EL (cell line): ENCODE data around the gene GORASP2.

ENCODE experiments used
- DNase-seq: peaks from one replicate; pipeline ENCODE4 v3.0.0-alpha.2; 2016

GORASP2 gene

GRCh38 chr2:170968205-170969003 lies 39.4 kb downstream of the GORASP2 start:
- no peak for DNase-seq

GRCh38 chr2:170969030-170969429 lies 40.0 kb downstream of the GORASP2 start:
- no peak for DNase-seq

- DNase-seq: no peak
Observed at GRCh38 chr2:170969872-170970496, 40.9 kb downstream of the GORASP2 start.

- no peak for DNase-seq
Observed at GRCh38 chr2:170971071-170971470, 42.0 kb downstream of the GORASP2 start.

DNA sequence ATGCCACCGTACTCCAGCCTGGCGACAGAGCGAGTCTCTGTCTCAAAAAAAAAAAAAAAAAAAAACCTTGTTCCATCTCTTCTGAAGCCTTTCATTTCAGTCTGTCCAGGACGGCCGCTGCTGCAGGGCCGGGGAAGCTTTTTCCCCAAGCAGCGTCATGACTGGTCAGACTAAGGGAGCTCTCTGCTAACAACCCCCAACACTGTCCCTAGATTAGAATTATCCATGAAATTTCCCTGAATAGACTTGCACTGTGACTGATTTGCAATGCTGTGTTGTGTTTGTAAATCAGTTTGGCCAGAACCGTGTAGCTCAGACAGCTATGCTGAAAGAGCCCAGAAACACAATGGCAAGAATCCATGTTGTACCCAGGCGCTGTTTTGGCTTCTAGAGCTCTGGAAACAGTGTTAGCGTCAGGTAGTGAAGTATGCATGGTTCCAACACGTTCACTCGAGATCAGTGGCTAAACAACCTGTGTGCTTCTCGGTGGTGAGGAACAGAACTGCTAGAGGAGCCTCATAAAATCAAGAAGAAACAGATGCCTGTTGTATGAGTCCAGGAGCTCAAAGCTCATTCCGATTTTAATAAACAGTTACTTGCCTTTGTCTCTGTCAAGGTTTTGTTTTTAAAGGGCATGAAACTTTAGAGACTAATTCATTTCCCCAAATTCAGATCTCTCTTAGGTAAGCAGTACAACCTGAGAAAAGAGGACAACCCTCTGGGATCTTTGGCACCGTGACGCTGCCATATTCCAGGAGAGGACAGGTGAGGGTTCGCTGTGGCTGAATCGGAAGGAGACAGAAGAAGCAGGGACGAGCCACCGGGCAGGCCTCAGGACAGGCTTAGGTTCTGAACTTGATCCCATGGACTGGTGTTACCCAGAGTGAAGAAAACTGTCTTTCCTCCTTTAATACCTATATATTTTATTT lies 43.5 kb downstream of the GORASP2 start:
- no peak for DNase-seq

- no peak for DNase-seq
Observed at GRCh38 chr2:170973225-170973491, 44.1 kb downstream of the GORASP2 start.

DNA sequence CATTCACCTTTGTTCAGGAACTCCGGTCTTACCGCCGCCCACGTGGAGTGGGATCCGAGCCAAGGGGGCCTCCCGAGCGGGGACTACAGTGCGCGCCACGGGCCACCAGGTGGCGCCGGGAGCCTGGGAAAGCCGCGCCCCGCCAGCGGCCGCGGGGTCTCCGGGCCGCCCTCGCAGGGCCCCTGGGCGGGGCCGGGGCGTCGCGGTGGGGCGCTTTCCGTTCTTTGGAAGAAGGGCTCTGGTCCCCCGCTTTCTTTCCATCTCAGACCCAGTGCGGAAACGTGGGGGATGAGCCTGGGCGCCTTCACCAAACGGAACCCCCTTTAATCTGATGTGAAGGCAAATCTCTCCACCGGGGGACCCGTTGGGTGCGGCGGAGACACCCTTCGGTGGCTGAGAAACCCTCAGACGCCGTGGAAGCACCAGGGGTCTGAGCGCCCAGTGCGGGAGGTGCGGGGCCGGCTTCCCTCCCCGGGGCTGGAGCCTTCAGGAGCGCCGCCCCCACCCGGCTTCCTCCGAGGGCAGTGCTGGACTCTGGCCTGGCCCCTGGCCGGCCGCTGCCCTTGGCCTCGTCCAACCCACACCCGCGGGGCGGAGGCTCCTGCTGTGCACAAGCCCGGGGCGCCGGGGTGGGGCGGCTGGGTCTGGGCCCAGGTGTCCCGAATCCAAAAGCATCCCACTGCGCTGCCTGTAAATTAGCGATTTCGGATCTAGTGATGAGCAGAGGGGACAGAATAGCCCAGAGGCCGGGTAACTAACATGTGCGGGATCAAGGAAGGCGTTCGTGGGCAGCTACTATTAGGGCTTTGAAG lies 44.6 kb downstream of the GORASP2 start:
- DNase-seq: peak; percentile 80

DNA sequence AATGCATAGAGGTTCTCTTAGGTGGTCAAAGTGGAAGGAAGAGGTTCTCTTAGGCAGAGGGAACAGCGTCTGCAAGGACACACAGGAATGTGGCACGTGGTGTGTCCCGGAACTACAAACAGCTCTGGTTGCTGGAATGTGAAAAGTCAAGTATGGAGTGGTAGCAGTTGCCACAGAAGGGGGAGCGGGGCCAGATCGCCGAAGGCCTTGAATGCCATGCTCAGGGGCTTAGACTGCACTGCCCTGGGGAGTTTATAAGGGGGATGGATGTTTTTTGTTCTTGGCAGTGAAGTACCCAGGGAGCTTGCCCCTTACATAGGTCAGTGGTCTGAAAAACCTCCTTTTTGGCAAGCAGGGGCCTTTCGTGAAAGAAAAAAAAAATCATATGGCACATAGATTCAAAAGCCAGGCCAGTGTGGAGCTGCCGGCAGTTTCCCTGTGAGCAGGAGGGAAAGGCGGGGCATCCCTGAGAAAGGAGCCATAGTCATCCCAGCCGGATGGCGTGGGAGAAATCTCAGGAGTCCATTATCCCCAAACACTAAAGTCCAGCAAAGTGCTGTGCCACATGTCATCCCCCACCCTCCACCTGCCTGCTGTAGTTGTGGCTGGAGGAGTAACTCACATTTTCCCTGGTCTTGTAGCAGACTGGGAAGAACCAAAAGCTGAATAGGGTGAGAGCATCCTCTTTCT lies 45.4 kb downstream of the GORASP2 start:
- DNase-seq: peak; percentile 41

GRCh38 chr2:170975127-170975942 lies 46.3 kb downstream of the GORASP2 start:
- DNase-seq: no peak

- DNase-seq: no peak
Observed at GRCh38 chr2:170975943-170976270, 46.9 kb downstream of the GORASP2 start.

DNA sequence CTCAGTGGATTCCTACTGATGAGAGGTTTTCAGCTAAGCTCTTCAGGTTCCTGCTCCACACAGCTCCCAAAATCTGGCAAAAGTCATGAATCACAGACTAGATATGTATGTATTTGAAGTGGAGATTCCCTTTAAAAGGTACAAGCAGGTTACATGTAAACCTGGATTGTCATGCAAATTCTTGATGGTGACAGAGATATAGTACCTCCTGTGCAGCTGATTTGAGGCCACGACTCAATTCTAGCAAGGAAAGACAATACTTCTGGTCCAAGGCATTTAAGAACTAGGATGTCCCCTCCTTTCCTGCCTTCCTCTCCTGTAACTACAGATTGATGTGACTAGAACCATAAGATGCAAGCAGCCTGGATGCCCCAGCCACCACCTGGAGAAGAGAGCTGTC lies 55.0 kb downstream of the GORASP2 start:
- no peak for DNase-seq

DNA sequence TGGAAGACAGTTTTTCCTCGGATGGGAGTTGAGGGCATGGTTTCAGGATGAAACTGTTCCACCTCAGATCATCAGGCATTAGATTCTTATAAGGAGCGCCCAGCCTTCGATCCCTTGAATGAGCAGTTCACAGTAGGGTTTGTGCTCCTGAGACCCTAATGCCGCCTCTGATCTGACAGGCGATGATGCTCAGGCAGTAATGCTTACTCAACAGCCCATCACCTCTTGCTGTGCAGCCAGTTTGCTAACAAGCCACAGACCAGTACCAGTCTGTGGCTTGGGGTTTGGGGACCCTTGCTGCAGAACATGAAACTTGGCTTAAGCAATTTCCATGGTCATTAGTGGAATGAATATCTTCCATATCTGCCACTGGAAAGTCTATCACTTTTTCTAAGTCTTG lies 56.4 kb downstream of the GORASP2 start:
- no peak for DNase-seq

DNA sequence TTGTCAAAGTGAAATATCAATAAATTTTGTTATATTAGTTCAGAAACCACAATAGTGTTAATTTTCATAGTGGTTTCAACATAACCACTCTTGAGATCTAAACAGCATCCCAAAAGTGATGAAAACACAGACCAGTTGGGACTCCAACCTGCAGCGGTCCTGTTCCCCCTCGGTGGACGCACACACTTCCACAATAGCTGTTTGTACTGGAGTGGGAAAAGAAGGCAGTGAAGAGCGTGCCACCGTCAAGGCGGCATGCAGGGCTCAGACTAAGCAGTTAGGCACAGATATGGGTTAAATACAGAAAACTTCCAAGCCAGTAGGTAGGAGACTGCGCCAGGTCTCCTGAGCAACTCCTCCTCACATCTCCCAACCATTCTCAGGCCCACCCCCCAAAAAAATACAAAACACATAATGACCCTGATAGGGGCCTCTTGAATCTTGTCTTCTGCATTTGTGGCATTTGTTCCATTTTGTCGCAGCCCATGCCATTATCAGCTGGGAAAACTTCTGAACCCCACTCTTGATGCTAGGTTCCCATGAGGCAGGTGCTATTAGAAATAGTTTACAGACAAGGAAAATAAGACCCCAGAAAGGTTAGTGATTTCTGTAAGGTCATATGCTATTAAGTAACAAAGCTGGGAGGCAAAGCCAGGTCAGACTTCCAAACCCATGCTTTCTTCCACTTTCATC lies 57.7 kb downstream of the GORASP2 start:
- no peak for DNase-seq

- DNase-seq: no peak
Observed at GRCh38 chr2:170991398-170992182, 62.5 kb downstream of the GORASP2 start.

DNA sequence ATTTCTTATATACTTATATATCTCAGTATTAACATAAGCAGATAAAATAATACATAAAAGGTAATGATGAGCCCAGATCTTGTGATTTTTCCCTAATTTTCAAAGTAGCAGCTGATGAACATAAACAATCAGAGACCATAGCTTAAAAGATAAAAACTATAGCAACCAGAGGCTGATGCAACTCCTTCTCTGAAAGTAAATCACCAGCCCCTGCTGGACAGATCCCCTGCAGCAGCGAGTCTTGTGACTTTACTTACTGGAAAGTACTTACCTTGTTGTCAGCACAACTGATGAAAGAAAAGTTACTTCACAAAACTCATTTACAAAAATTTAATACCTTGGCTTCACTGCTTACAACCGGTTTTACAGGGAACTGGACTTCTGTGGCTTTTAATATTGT lies 67.3 kb downstream of the GORASP2 start:
- DNase-seq: no peak

DNA sequence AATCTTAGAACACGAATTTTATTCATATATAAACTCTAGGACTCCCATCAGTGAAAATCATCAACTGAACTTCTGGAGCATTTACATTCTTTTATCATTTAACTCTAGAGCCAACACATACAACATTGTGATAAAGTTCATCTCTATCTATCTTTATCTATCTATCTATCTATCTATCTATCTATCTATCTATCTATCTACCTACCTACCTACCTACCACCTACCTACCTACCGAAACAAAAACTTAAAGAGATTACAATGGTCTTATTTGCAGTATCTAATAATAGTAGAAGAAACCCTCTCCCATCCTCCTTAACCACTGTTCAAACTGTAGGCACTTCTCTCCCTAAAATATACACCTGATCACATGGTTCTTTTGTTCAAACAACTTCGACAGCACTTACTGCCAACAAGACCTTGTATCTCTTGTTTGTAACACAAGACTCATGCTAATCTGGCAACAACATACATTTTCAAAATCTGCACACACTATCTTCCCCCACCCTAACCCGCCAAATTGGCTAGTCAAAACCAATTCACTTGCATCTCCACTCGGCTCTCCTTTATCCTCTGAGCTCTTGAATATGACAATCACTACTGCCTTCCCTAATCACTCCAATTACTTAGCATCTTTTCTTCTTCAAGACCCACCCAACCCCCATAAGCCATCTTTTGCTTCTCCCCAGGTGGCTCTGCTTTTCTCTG lies 69.0 kb downstream of the GORASP2 start:
- no peak for DNase-seq

DNA sequence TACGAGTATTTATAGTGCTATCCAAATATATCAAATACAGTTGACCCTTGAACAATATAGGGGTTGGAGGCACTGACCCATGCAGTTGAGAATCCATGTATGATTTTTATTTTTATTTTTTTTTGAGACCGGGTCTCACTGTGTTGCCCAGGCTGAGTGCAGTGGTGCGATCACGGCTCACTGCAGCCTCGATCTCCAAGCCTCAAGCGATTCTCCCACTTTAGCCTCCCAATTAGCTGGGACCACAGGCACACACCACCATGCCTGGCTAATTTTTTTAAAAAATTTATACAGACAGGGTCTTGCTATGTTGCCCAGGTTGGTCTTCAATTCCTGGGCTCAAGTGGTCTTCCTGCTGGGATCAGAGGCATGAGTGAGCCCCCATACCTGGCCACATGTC lies 70.6 kb downstream of the GORASP2 start:
- no peak for DNase-seq

GRCh38 chr2:171004363-171004762 lies 75.3 kb downstream of the GORASP2 start:
- DNase-seq: no peak

- no peak for DNase-seq
Observed at GRCh38 chr2:171004833-171005232, 75.8 kb downstream of the GORASP2 start.
